K562 (cell line): Measurements from ENCODE around the gene OPRD1. TPM values are rescaled to one million over a fixed set of nuclear protein-coding genes. Genes with fewer than 3 reads are reported as not detected.
A peak's percentile ranks its signal among the peaks of the same experiment; 100 is the strongest.

Source experiments
- ASH1L ChIP-seq: fragments of 450-650 bp; IDR thresholded peaks from 2 replicates; pipeline ENCODE4 v1.6.1; 2018; ENCODE audit warnings: borderline replicate concordance, mild to moderate bottlenecking, low read depth; ENCODE audit not compliant: partially characterized antibody
- CHCHD3 ChIP-seq: fragments of 250-450 bp; sonication (Bioruptor Pico); IDR thresholded peaks from 2 replicates; pipeline ENCODE4 v2.1.2; 2022; ENCODE audit warnings: mild to moderate bottlenecking
- E2F6 ChIP-seq, 2 experiments: IDR thresholded peaks; 2 replicates each; pipeline ENCODE4 v1.6.1; 2011; ENCODE audit warnings: borderline replicate concordance in 1 of 2, control low read depth in 1 of 2, low read depth in 1 of 2, low read length in 1 of 2, mild to moderate bottlenecking in 1 of 2, mixed read lengths in 1 of 2, moderate library complexity in 1 of 2; ENCODE audit not compliant: insufficient read depth in 1 of 2, insufficient read length in 1 of 2, poor library complexity in 1 of 2, severe bottlenecking in 1 of 2; ENCODE audit errors: extremely low read depth in 1 of 2
- EWSR1 ChIP-seq: fragments of 450-650 bp; IDR thresholded peaks from 2 replicates; pipeline ENCODE4 v1.6.1; 2018; ENCODE audit warnings: borderline replicate concordance, mild to moderate bottlenecking, low read depth, moderate library complexity; ENCODE audit not compliant: partially characterized antibody
- FIP1L1 ChIP-seq: fragments of 200-400 bp; formaldehyde crosslinking; IDR thresholded peaks from 2 replicates; pipeline ENCODE4 v1.6.1; 2018; ENCODE audit warnings: mild to moderate bottlenecking, low read depth, low read length; ENCODE audit not compliant: poor library complexity, severe bottlenecking
- GATAD2A ChIP-seq: fragments of 450-650 bp; IDR thresholded peaks from 2 replicates; pipeline ENCODE4 v1.6.1; 2017
- HMG20A ChIP-seq: fragments of 450-650 bp; formaldehyde crosslinking; conservative IDR thresholded peaks from 2 replicates; pipeline ENCODE4 v1.4.0; 2020; ENCODE audit warnings: mild to moderate bottlenecking, mixed read lengths
- MEIS2 ChIP-seq: fragments of 450-650 bp; IDR thresholded peaks from 2 replicates; pipeline ENCODE4 v1.6.1; 2014; ENCODE audit warnings: mild to moderate bottlenecking; ENCODE audit not compliant: partially characterized antibody
- MIER1 ChIP-seq: fragments of 450-650 bp; IDR thresholded peaks from 2 replicates; pipeline ENCODE4 v1.6.1; 2016; ENCODE audit warnings: antibody characterized with exemption, mild to moderate bottlenecking, low read depth
- PCBP1 ChIP-seq: fragments of 200-400 bp; formaldehyde crosslinking; IDR thresholded peaks from 2 replicates; pipeline ENCODE4 v1.6.1; 2018; ENCODE audit warnings: mild to moderate bottlenecking, low read depth, low read length; ENCODE audit not compliant: poor library complexity, severe bottlenecking
- RHOXF2B ChIP-seq: fragments of 250-450 bp; sonication (Bioruptor Pico); conservative IDR thresholded peaks from 2 replicates; pipeline ENCODE4 v1.5.1; 2021
- SIN3A ChIP-seq, 2 experiments: fragments of 150-350 bp in 1 of 2; IDR thresholded peaks; 2 replicates each; pipeline ENCODE4 v1.6.1; 2011 to 2016; ENCODE audit warnings: borderline replicate concordance in 2 of 2, low read depth in 2 of 2, low read length in 2 of 2, mild to moderate bottlenecking in 2 of 2, moderate library complexity in 2 of 2; ENCODE audit not compliant: control insufficient read depth in 1 of 2
- SMARCA4 ChIP-seq: fragments of 450-650 bp; IDR thresholded peaks from 2 replicates; pipeline ENCODE4 v1.6.1; 2016
- SMC3 ChIP-seq: conservative IDR thresholded peaks from 2 replicates; pipeline ENCODE4 v1.6.1; 2011; ENCODE audit warnings: low read depth, low read length, improper control_type of control experiment; ENCODE audit not compliant: insufficient read depth
- TCF3 ChIP-seq: sonication (generic); formaldehyde crosslinking; IDR thresholded peaks from 2 replicates; pipeline ENCODE4 v1.4.0; 2020; ENCODE audit warnings: mild to moderate bottlenecking, missing genetic modification reagents
- YBX1 ChIP-seq: fragments of 450-650 bp; IDR thresholded peaks from 2 replicates; pipeline ENCODE4 v1.7.1; 2016; ENCODE audit warnings: mild to moderate bottlenecking
- ZFPM2 ChIP-seq: fragments of 250-450 bp; sonication (Bioruptor Pico); IDR thresholded peaks from 2 replicates; pipeline ENCODE4 v1.5.1; 2022; ENCODE audit warnings: mild to moderate bottlenecking
- ZNF121 ChIP-seq: sonication (generic); formaldehyde crosslinking; conservative IDR thresholded peaks from 2 replicates; pipeline ENCODE4 v1.8.0; 2022; ENCODE audit warnings: missing genetic modification reagents
- ZNF184 ChIP-seq: sonication (generic); formaldehyde crosslinking; IDR thresholded peaks from 2 replicates; pipeline ENCODE4 v1.5.0; 2020; ENCODE audit warnings: missing genetic modification reagents
- ZNF239 ChIP-seq: fragments of 250-450 bp; sonication (Bioruptor Pico); IDR thresholded peaks from 2 replicates; pipeline ENCODE4 v1.4.0; 2020; ENCODE audit warnings: mild to moderate bottlenecking
- ZNF444 ChIP-seq: fragments of 250-450 bp; sonication (Bioruptor Pico); IDR thresholded peaks from 2 replicates; pipeline ENCODE4 v1.4.0; 2020; ENCODE audit warnings: mild to moderate bottlenecking, moderate library complexity
- ZNF785 ChIP-seq: fragments of 250-450 bp; sonication (Bioruptor Pico); IDR thresholded peaks from 2 replicates; pipeline ENCODE4 v1.4.0; 2020; ENCODE audit warnings: mild to moderate bottlenecking
- polyA plus RNA-seq, 8 experiments: library from polyadenylated mRNA; depleted of rRNA in 4 of 8; stranded (reverse) in 5 of 8; unstranded in 3 of 8; fragments of >200 nt; fragmentation: Nextera tagmentation in 2 of 8; fragmentation: Illumina TruSeq in 1 of 8; extraction: Ambion mirVana in 2 of 8; extraction: Trizol in 1 of 8; gene quantifications; 2 replicates each; pipeline versions ENCODE4 v1.2.1 to v1.2.3, GENCODE V29; 2011 to 2014; ENCODE audit warnings: inconsistent platforms in 1 of 8, missing spikeins in 1 of 8
- total RNA-seq, 7 experiments: library from RNA; depleted of rRNA in 6 of 7; stranded (reverse); fragments of >200 nt in 6 of 7; fragmentation: Illumina TruSeq in 2 of 7; extraction: Trizol in 2 of 7; gene quantifications; 2 replicates each; pipeline versions ENCODE4 v1.2.1 to v1.2.3, GENCODE V29; 2011 to 2021; ENCODE audit warnings: low replicate concordance in 1 of 7
- TF ChIP-seq, protein P1 (sequence below): IDR thresholded peaks from 3 replicates; pipeline ENCODE4 v1.6.1; 2011; ENCODE audit warnings: borderline replicate concordance, mild to moderate bottlenecking, moderate library complexity; ENCODE audit not compliant: insufficient read length; ENCODE audit errors: extremely low read depth
- TF ChIP-seq, protein P2 (sequence below), 2 experiments: fragments of 450-650 bp in 1 of 2; sonication (generic) in 1 of 2; formaldehyde crosslinking; conservative IDR thresholded peaks; 2 replicates each; pipeline versions ENCODE4 v1.4.0 to v1.8.1; 2020 to 2022; ENCODE audit warnings: mild to moderate bottlenecking in 1 of 2, missing genetic modification reagents in 1 of 2

Gene OPRD1
- total and polyA plus RNA-seq, 9 of the 15 experiments (the other 6 are each of a cell fraction or from before 2014, with no cell fraction given), result under 0.01 to 0.03 (median under 0.01) TPM; not detected in 6

- TF ChIP-seq, protein P1, sequence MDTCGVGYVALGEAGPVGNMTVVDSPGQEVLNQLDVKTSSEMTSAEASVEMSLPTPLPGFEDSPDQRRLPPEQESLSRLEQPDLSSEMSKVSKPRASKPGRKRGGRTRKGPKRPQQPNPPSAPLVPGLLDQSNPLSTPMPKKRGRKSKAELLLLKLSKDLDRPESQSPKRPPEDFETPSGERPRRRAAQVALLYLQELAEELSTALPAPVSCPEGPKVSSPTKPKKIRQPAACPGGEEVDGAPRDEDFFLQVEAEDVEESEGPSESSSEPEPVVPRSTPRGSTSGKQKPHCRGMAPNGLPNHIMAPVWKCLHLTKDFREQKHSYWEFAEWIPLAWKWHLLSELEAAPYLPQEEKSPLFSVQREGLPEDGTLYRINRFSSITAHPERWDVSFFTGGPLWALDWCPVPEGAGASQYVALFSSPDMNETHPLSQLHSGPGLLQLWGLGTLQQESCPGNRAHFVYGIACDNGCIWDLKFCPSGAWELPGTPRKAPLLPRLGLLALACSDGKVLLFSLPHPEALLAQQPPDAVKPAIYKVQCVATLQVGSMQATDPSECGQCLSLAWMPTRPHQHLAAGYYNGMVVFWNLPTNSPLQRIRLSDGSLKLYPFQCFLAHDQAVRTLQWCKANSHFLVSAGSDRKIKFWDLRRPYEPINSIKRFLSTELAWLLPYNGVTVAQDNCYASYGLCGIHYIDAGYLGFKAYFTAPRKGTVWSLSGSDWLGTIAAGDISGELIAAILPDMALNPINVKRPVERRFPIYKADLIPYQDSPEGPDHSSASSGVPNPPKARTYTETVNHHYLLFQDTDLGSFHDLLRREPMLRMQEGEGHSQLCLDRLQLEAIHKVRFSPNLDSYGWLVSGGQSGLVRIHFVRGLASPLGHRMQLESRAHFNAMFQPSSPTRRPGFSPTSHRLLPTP, result no peak
- TF ChIP-seq ZFPM2 (CRISPR knock-in tag) (no peak), YBX1 (no peak), ZNF785 (CRISPR knock-in tag) (no peak), PCBP1 (peak; percentile 62), MIER1 (no peak), HMG20A (CRISPR knock-in tag) (no peak), RHOXF2B (CRISPR knock-in tag) (no peak), SMC3 (0 out of 2 replicates have a peak, but pooled peaks have one; percentile 21), ZNF121 (CRISPR knock-in tag) (no peak), SMARCA4 (0 out of 2 replicates have a peak, but pooled peaks have one; percentile 37), TCF3 (peak; percentile 35; the same call in 1 of the 2 replicates), E2F6 (IDR thresholded peaks at IDR 0.05; ENCODE audit: borderline replicate concordance in 1 of 2, extremely low read depth in 1 of 2, insufficient read depth in 1 of 2, insufficient read length in 1 of 2, low read depth in 1 of 2, low read length in 1 of 2, poor library complexity in 1 of 2, severe bottlenecking in 1 of 2) (peak; percentile 70 to 82), ZNF239 (CRISPR knock-in tag) (peak; percentile 16; the same call in 1 of the 2 replicates), GATAD2A (no peak; the same call in 1 of the 2 replicates), EWSR1 (no peak), ZNF184 (CRISPR knock-in tag) (no peak), FIP1L1 (no peak), ASH1L (peak; percentile 32), CHCHD3 (no peak), MEIS2 (peak; percentile 41), SIN3A (IDR thresholded peaks at IDR 0.05; ENCODE audit: borderline replicate concordance in 2 of 2, control insufficient read depth in 1 of 2, low read depth in 2 of 2, low read length in 2 of 2) (peak in 1 of 2 experiments; percentile 60; a peak in 2 of 4 replicates), ZNF444 (CRISPR knock-in tag) (no peak)
- TF ChIP-seq, protein P2, sequence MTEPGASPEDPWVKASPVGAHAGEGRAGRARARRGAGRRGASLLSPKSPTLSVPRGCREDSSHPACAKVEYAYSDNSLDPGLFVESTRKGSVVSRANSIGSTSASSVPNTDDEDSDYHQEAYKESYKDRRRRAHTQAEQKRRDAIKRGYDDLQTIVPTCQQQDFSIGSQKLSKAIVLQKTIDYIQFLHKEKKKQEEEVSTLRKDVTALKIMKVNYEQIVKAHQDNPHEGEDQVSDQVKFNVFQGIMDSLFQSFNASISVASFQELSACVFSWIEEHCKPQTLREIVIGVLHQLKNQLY (CRISPR knock-in tag; conservative IDR thresholded peaks at IDR 0.05), result no peak
Measured at GRCh38 chr1:28886731-28887418, 74.9 kb downstream of the OPRD1 start (continued).
